G401 (cell line): ENCODE measurements around the gene NISCH. TPM values are rescaled to one million over a fixed set of nuclear protein-coding genes. Genes with fewer than 3 reads are reported as not detected.

Source experiments
- DNase-seq: peaks from one replicate; pipeline ENCODE4 v3.0.0-alpha.2; 2015; ENCODE audit warnings: low spot score
- in situ Hi-C: cut with HindIII; loops from 2 replicates; pipeline ENCODE4 v1.10.0; 2016; ENCODE audit warnings: low sequenced_read_pairs, mixed read lengths
- total RNA-seq: library from RNA; depleted of rRNA; stranded (reverse); fragments of >200 nt; shearing (Covaris generic); gene quantifications from 2 replicates; pipeline ENCODE4 v1.2.3, GENCODE V29; 2014

Gene NISCH
- total RNA-seq, 1 experiment from 2014 or later, result 28.9 TPM

DNA sequence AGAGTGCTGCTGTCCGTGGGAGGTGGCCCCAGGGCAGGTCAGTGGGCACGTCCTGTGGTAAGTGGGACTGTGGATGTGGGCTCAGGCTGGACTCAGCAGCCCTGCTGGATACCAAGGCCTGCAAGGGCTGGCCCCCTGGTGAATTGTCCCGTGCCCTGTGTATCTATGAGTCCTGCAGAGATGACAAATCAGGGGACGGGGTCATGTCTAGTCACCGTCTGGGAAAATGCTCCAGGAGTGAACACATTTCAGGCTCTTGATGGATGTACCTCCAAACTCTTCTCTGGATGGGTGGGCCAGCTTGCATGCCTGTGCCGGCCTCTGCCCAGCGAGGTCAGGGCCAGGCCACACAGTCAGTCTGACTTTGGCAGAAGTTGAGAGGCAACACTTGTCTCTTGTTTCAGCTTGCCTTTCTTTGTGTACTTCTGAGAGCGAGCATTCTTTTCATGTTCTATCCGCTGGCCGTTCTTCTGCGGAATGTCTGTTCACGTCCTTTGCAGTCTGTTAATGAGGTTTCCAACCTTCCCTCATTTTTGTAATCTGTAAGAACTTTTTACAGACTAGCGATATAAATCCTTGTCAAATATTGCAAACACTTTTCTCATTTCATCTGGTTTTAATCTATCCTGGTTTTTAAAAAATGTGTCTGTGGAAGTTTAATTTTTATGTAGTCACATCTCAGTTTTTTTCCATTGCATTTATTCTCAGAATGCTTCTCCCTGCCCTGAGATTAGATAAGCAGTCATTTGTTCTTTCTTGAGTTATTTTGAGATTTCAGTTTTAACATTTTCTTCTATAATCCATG lies 28.4 kb downstream of the NISCH start:
- in situ Hi-C loops, result loop anchor here (10.0 kb wide), 1 partner anchor 161 kb away; no protein-coding TSS in a partner anchor
- no peak for DNase-seq

DNA sequence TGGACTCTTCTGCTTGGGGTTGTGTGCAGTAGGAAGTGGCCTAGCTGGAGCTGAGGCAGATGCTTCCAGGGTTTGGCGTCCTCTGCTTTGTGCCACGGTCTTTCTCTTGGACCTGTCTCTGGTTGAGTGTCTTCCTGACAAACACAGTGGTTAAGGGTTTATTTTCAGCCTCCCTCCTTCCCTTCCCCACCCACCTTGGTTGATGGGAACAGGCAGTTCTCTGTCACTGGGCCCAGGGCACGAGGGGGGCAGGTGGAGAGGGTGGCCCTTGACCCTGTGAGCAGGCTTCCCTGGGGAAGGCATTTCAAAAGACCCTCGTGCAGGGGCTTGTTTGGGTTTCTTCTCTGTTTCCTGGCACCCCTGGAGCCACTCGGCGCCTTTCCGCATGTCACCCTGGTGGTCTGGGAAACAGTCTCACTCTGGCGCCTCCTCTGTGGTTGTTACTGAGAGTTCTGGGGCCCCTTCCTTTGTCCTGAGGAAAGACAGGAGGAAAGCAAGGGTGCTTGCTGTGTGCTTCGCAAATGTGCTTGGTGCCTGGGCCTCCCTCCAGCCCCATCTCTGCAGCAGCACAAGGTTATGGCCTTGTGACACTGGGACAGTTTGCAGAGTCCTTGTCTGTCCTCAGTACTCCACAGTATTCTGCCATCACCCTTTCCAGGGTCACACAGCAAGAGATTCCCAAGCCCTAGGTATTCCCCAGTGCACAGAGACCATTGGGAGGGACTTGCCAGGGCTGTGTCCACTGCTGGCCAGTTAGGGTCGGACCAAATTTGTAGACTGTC lies 29.5 kb downstream of the NISCH start:
- no peak for DNase-seq
- in situ Hi-C loops, result loop anchor here (10.0 kb wide), 1 partner anchor 160 kb away; no protein-coding TSS in a partner anchor

DNA sequence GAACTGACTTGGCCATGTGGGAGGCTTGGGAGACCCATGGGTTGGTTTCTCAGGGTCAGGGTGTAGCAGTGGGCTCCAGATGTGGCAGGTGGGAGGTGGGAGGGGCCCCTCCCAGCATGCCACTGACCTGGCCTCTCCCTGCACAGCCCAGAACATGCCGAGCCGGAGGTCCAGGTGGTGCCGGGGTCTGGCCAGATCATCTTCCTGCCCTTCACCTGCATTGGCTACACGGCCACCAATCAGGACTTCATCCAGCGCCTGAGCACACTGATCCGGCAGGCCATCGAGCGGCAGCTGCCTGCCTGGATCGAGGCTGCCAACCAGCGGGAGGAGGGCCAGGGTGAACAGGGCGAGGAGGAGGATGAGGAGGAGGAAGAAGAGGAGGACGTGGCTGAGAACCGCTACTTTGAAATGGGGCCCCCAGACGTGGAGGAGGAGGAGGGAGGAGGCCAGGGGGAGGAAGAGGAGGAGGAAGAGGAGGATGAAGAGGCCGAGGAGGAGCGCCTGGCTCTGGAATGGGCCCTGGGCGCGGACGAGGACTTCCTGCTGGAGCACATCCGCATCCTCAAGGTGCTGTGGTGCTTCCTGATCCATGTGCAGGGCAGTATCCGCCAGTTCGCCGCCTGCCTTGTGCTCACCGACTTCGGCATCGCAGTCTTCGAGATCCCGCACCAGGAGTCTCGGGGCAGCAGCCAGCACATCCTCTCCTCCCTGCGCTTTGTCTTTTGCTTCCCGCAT lies 31.8 kb downstream of the NISCH start:
- DNase-seq, result no peak
- in situ Hi-C loops, result loop anchor here (10.0 kb wide), 1 partner anchor 158 kb away; no protein-coding TSS in a partner anchor

DNA sequence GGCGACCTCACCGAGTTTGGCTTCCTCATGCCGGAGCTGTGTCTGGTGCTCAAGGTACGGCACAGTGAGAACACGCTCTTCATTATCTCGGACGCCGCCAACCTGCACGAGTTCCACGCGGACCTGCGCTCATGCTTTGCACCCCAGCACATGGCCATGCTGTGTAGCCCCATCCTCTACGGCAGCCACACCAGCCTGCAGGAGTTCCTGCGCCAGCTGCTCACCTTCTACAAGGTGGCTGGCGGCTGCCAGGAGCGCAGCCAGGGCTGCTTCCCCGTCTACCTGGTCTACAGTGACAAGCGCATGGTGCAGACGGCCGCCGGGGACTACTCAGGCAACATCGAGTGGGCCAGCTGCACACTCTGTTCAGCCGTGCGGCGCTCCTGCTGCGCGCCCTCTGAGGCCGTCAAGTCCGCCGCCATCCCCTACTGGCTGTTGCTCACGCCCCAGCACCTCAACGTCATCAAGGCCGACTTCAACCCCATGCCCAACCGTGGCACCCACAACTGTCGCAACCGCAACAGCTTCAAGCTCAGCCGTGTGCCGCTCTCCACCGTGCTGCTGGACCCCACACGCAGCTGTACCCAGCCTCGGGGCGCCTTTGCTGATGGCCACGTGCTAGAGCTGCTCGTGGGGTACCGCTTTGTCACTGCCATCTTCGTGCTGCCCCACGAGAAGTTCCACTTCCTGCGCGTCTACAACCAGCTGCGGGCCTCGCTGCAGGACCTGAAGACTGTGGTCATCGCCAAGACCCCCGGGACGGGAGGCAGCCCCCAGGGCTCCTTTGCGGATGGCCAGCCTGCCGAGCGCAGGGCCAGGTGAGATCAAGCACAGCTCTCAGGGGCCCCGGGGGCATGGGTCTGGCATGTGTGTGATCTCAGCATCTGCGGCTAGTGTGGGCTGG lies 32.6 kb downstream of the NISCH start:
- no peak for DNase-seq
- in situ Hi-C loops, result loop anchor here (10.0 kb wide), 1 partner anchor 157 kb away; no protein-coding TSS in a partner anchor

DNA sequence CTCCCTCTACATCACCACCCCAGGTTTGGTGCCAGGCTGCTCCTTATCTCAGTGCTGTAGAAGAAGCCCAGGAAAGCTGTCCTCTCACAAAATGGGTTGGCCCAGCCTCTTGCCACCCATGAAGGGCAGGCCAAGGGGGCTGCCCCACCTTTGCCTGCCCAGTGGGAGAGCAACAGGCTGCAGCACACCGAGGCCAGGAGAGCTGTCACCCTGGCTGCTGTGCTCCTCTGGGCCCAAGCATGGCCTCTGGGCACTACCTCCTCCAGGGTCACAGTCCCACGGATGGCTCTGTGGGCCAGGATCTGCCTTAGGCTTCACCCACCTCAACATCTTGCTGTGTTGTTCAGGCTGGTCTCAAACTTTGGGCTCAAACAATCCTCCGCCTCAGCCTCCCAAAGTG lies 33.3 kb downstream of the NISCH start:
- no peak for DNase-seq
- in situ Hi-C loops, result loop anchor here (10.0 kb wide), 1 partner anchor 156 kb away; no protein-coding TSS in a partner anchor

DNA sequence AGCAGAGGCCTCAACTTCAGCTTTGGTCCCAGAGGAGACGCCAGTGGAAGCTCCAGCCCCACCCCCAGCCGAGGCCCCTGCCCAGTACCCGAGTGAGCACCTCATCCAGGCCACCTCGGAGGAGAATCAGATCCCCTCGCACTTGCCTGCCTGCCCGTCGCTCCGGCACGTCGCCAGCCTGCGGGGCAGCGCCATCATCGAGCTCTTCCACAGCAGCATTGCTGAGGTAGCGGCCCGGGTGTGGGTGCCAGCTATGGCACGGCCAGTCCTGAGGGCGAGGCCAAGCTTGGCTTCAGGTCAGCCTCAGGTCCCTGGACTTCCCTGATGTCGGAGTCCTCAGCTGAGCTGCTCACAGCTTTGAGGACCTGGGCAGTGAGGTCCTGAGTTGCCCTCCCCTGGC lies 34.0 kb downstream of the NISCH start:
- in situ Hi-C loops, result loop anchor here (10.0 kb wide), 1 partner anchor 155 kb away; no protein-coding TSS in a partner anchor
- DNase-seq, result no peak

DNA sequence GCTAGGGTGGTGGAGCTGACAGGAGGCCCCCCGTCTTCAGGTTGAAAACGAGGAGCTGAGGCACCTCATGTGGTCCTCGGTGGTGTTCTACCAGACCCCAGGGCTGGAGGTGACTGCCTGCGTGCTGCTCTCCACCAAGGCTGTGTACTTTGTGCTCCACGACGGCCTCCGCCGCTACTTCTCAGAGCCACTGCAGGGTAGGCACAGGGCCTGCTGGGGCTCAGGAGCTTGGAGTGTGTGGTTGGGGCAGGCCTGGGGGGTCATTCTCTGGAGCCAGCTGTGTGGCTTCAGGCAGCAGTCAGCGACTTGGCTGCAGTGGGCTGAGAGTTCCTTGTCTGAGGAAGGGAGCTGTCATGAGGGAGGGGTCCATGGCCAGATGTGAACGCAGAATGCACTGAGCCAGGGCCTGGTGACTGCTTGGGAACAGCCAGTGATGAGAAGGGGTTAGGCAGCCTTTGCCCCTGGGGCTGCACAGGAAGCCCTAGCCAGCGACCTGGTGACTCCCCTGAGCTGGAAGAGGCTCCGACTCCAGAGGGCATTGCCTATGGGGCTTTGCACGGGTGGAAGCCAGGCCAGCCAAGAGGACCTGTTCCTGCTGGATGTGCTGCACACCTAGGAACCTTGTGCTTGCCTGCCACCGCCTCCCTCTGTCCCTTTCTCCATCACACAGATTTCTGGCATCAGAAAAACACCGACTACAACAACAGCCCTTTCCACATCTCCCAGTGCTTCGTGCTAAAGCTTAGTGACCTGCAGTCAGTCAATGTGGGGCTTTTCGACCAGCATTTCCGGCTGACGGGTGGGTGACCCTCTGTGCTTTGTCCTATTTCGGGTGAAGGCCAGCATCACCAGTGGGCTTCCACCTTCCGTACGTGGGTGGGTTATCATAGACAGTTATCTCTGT lies 34.9 kb downstream of the NISCH start:
- DNase-seq, result no peak
- in situ Hi-C loops, result no loop called here

DNA sequence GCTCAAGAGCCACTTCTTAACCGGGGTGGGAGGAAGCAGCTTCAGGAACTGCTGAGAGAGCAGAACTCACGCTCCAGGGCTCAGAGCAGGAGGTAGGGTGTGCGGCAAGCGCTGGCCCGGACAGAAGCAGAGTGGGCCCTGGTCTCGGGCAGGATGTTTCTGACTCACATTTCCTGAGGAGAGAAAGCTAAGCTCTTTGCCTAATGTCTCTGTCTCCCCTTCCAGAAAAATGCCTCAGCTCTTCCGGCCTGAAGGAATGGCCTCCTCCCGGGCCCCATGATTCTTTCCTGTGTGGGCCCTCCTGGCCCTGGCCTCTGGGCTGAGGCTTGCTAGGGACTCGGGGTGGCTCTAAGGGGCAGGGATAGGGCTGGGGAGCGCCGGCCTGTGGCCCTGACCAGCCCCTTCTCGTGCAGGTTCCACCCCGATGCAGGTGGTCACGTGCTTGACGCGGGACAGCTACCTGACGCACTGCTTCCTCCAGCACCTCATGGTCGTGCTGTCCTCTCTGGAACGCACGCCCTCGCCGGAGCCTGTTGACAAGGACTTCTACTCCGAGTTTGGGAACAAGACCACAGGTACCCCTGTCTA lies 35.6 kb downstream of the NISCH start:
- in situ Hi-C loops, result no loop called here
- no peak for DNase-seq

DNA sequence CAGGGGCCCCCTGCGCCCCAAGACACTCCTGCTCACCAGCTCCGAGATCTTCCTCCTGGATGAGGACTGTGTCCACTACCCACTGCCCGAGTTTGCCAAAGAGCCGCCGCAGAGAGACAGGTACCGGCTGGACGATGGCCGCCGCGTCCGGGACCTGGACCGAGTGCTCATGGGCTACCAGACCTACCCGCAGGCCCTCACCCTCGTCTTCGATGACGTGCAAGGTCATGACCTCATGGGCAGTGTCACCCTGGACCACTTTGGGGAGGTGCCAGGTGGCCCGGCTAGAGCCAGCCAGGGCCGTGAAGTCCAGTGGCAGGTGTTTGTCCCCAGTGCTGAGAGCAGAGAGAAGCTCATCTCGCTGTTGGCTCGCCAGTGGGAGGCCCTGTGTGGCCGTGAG lies 36.7 kb downstream of the NISCH start:
- in situ Hi-C loops, result no loop called here
- DNase-seq, result no peak

DNA sequence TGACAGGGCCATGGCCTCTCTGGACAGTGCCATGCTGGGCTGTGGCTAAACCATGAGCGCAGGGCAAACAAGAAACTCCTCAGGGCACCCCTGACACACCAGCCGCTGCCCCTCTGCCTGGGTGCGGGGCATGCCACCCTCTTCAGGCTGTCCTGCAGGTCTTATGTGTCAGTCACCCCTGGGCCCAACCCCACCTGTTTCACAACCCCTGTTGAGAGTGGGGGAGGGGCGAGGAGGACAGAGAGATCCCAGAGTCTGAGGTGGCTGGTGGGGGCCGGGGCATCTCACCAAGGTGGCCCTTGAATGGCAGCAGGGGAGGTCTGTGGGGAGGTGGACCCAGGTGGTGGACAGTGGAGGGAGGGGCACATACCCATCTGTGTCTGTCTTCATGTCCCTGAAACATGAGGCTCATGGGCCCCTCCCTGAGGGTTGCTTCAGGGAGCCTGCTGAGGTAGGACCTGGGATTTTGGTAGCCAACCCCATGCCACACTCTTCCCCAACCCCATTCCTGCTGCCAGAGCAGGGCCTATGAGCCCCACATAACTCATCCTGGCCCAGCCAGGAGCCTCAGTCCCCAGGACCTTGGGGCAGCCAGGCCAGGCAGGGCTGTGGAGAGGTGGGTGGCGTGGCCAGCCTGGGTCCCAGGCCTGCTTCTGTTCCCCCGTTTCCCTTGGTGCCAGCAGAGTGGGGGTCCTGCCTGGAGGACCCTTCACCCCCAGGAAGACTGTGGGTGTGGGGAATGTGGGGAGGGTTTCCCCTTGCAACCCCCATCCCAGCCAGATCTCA lies 38.0 kb downstream of the NISCH start:
- in situ Hi-C loops, result no loop called here
- DNase-seq, result no peak

DNA sequence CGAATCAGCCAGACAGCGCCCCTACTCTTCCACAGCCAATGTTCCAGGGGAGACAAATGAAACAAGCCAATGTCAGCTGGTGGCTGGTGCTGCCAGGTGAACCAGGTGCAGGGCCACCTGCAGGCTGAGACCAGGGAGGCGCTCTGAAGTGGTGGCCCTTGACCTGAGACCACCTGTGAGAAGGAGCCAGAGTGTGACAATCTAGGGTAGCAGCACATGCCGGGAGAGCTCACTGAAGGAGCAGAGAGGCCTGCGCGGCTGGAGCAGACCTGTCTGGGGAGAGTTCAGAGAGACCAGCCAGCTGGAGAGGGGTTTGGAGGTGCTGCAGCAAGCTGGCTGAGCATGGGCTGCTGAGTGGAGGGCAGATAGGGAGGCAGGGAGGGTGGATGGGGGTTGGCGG lies 39.0 kb downstream of the NISCH start:
- in situ Hi-C loops, result no loop called here
- DNase-seq, result no peak

DNA sequence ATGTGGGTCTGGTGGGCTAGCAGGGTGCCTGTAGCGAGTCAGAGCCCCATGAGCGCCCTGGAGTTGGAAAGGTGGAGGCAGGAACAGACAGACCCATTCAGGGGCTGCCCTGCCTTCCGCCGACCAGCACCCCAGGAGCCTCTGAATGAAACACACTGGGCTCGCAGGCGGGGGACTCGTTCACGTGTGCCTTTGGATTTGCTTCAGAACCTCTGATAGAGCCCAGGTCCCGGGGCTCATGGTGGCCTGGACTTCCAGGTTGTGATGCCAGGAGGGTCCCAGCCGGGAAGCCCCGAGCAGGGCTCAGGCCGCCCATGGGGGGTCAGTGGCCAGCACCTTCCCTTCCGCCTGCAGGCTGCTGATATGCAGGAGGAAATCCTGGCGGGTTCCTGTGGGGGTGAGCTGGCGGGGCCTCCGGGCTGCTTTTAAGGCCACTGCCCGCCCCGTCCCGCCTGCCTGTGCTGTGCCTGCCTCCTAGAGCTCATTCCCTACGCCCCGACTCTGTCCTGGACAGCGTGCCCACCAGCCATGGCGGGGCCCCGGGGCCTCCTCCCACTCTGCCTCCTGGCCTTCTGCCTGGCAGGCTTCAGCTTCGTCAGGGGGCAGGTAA lies 39.6 kb downstream of the NISCH start, which contains the start of gene STAB1:
STAB1 (plus strand) TSS at position 453 of the 610 bp plus-strand sequence; CDS start at position 529, 76 bp downstream.
- in situ Hi-C loops, result no loop called here
- no peak for DNase-seq

DNA sequence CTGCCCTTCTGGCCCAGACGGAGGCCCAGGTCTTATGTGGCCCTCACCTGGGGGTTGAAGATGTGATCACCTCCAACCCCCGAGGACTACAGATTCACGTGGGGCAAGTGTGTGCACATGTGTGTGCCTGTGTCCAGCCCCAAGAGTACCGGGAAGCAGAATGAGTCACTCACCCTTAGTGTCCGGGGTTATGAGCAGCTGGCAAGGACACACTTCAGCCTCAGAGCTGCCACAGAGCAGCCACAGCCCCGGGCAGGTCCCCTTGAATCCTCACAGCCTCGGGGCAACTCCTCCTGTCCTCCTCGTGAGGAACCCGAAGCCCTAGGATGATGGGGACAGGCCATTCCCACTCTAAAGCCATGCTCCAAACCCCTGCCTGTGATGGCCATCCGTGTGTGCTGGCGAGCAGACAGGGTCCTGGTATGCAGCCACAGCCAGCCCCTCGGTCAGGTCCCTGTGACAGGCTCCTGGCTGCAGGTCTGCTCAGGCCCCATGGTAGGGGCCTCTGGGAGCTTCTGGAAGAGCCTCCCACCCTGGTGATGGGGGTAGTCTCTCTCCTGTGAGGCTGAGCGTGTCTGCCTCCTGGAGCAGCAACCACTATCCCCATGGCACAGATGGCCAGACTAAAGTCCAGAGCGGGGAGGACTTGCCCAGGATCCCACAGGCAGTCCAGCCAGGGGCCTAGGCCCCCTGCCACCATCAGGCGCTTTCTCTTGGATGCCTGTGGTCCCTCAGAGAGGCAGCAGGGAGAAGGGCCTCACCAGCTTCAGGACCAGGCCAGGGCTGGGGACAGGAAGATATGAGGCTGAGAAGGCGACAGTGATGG lies 40.6 kb downstream of the NISCH start:
- in situ Hi-C loops, result no loop called here
- DNase-seq, result no peak

DNA sequence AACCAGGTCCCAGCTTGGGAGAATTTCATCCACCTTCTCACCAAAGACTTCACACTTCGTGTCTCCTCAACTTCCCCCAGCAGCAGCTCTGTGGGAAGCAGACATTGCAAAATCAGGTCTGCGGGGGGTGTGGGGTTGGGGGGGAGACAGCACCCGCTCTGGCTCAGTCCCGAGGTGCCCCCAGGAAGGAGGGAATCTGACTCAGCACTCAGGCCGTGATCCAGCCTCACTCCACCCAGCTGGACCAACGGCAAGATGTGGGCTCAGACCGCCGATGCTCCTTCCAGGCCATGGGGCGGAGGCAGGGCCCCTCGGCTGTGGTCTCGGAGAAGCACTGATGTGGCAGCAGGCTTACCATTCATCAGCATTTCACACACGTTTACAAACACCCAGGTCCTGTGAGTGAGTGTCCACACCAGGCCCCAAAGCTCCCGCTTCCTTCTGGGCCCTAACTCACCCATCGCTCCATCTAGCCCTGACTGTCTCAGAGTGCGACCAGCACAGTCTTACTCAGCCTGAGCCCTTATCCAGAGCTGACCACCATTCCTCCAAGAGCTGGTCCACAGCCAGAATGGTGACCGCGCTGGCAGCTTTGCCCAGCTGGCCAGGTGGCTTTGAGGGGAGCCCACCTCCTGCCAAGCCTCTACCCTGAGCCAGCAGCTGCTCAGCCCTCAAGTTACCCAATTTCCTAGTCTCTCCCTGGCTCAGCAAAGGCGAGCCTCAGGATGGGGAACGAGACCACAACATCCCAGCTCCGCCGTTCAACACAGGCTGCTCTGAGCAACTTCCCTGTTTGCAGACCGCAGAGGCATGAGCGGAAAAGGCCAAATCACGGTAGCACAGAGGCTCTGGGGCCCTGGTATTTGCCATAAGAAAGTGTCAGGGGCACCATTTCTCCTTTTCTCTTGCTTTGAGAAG lies 43.0 kb downstream of the NISCH start:
- DNase-seq, result no peak
- in situ Hi-C loops, result no loop called here
